ENCODE data around the gene ZRSR2. TPM values are rescaled to one million over a fixed set of nuclear protein-coding genes. Genes with fewer than 3 reads are reported as not detected.

ZRSR2 gene
- total and polyA plus RNA-seq, 9 of the 15 experiments (the other 6 are each of a cell fraction or from before 2014, with no cell fraction given) = 3.5 to 19.5 (median 8.6) TPM

GRCh38 chrX:15789979-15790768, at the start of gene ZRSR2 (continued):
- TF ChIP-seq ZNF512 (tag; IDR thresholded peaks at IDR 0.05) = no peak
- TF ChIP-seq ZNF212 (CRISPR knock-in tag; IDR thresholded peaks at IDR 0.05) = no peak
- TF ChIP-seq KLF13 (tag; IDR thresholded peaks at IDR 0.05; ENCODE audit: borderline replicate concordance, low read depth) = no peak
- TF ChIP-seq SNIP1 (IDR thresholded peaks at IDR 0.05; ENCODE audit: low read depth) = no peak
- no peak for TF ChIP-seq RBM14 (IDR thresholded peaks at IDR 0.05; ENCODE audit: borderline replicate concordance, insufficient read depth, low read depth, low read length)
- TF ChIP-seq YY1 (IDR thresholded peaks at IDR 0.05; ENCODE audit: borderline replicate concordance in 1 of 3, control insufficient read depth in 1 of 3, extremely low read depth in 1 of 3, insufficient read depth in 3 of 3, insufficient read length in 1 of 3, insufficient replicate concordance in 2 of 3, low read depth in 1 of 3, low read length in 2 of 3) = peak; percentile 69 to 95 (median 92)
- TF ChIP-seq NRF1 (conservative IDR thresholded peaks at IDR 0.05 in 1 of 2, IDR thresholded peaks at IDR 0.05 in 1 of 2) = peak; percentile 95 to 96
- 0 out of 2 replicates have a peak, but pooled peaks have one; percentile 55 for TF ChIP-seq TOE1 (IDR thresholded peaks at IDR 0.05; ENCODE audit: borderline replicate concordance)
- TF ChIP-seq TOE1 (CRISPR knock-in tag; IDR thresholded peaks at IDR 0.05; ENCODE audit: borderline replicate concordance, low read depth) = no peak
- TF ChIP-seq ARID2 (IDR thresholded peaks at IDR 0.05) = no peak
- TF ChIP-seq ATF1 (CRISPR knock-in tag; IDR thresholded peaks at IDR 0.05) = no peak
- peak; percentile 60 for TF ChIP-seq ATF1 (tag; IDR thresholded peaks at IDR 0.05)
- no peak for TF ChIP-seq ZNF24 (IDR thresholded peaks at IDR 0.05)
- TF ChIP-seq ZNF445 (CRISPR knock-in tag; IDR thresholded peaks at IDR 0.05; ENCODE audit: low read depth) = no peak
- TF ChIP-seq ILK (tag; IDR thresholded peaks at IDR 0.05; ENCODE audit: borderline replicate concordance, low read depth) = no peak
- TF ChIP-seq PTBP1 (IDR thresholded peaks at IDR 0.05; ENCODE audit: low read depth, low read length) = no peak
- TF ChIP-seq STAT5A (IDR thresholded peaks at IDR 0.05; ENCODE audit: borderline replicate concordance, low read length) = no peak
- no peak for TF ChIP-seq MYNN (IDR thresholded peaks at IDR 0.05)
- no peak for TF ChIP-seq MYNN (CRISPR knock-in tag; IDR thresholded peaks at IDR 0.05)
- no peak for TF ChIP-seq CHD1 (IDR thresholded peaks at IDR 0.05; ENCODE audit: low read length)
- no peak for TF ChIP-seq ZNF217 (CRISPR knock-in tag; IDR thresholded peaks at IDR 0.05)
- no peak for TF ChIP-seq EHMT2 (IDR thresholded peaks at IDR 0.05)
- no peak for TF ChIP-seq CCNT2 (IDR thresholded peaks at IDR 0.05; ENCODE audit: borderline replicate concordance, extremely low read depth, insufficient read length, low read depth, low read length)
- no peak for TF ChIP-seq MCM7 (IDR thresholded peaks at IDR 0.05)
- no peak for TF ChIP-seq ATF6 (CRISPR knock-in tag; IDR thresholded peaks at IDR 0.05)
- no peak for TF ChIP-seq ZNF184 (CRISPR knock-in tag; IDR thresholded peaks at IDR 0.05)
